Immature natural killer cell (primary cell): Measurements from ENCODE around the gene KCNJ15. TPM values are rescaled to one million over a fixed set of nuclear protein-coding genes. Genes with fewer than 3 reads are reported as not detected.

ENCODE experiments used
- DNase-seq, 3 donors: peaks; one replicate each; pipeline ENCODE4 v3.0.0; 2022; ENCODE audit warnings: mixed read lengths in 1 of 3
- H3K27ac Mint-ChIP-seq, 6 donors: one replicate each; pipeline ENCODE4 v1.8.0; 2020; ENCODE audit warnings: mixed read lengths in 6 of 6, mild to moderate bottlenecking in 5 of 6, inconsistent platforms in 4 of 6, moderate library complexity in 3 of 6
- H3K27me3 Mint-ChIP-seq, 3 donors: one replicate each; pipeline ENCODE4 v1.8.0; 2020 to 2021; ENCODE audit warnings: low read depth in 3 of 3, mild to moderate bottlenecking in 3 of 3, mixed read lengths in 3 of 3, moderate library complexity in 3 of 3, inconsistent platforms in 1 of 3
- H3K36me3 Mint-ChIP-seq, 3 donors: one replicate each; pipeline ENCODE4 v1.8.0; 2020; ENCODE audit warnings: mixed read lengths in 3 of 3, inconsistent platforms in 2 of 3, mild to moderate bottlenecking in 2 of 3
- H3K4me1 Mint-ChIP-seq, 2 donors: one replicate each; pipeline ENCODE4 v1.8.0; 2020; ENCODE audit warnings: inconsistent platforms in 2 of 2, mild to moderate bottlenecking in 2 of 2, mixed read lengths in 2 of 2, moderate library complexity in 1 of 2
- H3K4me3 Mint-ChIP-seq, 5 donors: one replicate each; pipeline ENCODE4 v1.8.0; 2020; ENCODE audit warnings: mild to moderate bottlenecking in 5 of 5, mixed read lengths in 5 of 5, inconsistent platforms in 3 of 5, moderate library complexity in 3 of 5
- H3K9me3 Mint-ChIP-seq, 6 donors: one replicate each; pipeline ENCODE4 v1.8.0; 2020; ENCODE audit warnings: mild to moderate bottlenecking in 6 of 6, mixed read lengths in 6 of 6, inconsistent platforms in 4 of 6, moderate library complexity in 3 of 6
- polyA plus RNA-seq, 3 donors: library from polyadenylated mRNA; unstranded; fragments of 300-500 nt; fragmentation: Illumina TruSeq; gene quantifications; one replicate each; pipeline ENCODE4 v1.2.3, GENCODE V29; 2021

The KCNJ15 gene
- polyA plus RNA-seq, 3 donors from 2014 or later, result not detected

DNA sequence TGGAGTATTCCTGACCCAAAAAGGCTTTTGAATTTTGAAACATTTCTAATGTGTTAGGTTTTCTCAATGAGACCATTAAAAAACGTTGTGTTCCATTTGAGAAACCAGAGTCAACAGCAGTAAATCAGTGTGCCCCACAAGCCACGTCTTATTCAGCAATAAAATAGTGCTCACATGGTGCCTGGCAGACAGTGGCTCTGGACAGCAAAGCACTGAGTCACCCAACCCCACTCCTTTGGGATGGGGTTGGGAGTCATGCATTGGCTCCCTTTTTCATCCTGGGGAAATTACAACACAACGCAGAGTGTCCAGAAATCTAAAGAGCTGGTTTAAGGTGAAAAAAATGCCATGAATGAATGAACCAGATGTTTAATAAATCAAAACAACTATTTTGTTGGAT, 46.5 kb downstream of the KCNJ15 start:
- no peak for DNase-seq
- Mint-ChIP-seq H3K27me3 (peaks cover 0 to 2% (median 0%) of the 10 kb centered on the region in 3 donors), H3K36me3 (no peaks in the 10 kb centered on the region), H3K4me1 (no peaks in the 10 kb centered on the region), H3K27ac (no peak overlapping the region), H3K4me3 (no peak overlapping the region), H3K9me3 (peaks cover 0 to 3% (median 0%) of the 10 kb centered on the region in 6 donors)

DNA sequence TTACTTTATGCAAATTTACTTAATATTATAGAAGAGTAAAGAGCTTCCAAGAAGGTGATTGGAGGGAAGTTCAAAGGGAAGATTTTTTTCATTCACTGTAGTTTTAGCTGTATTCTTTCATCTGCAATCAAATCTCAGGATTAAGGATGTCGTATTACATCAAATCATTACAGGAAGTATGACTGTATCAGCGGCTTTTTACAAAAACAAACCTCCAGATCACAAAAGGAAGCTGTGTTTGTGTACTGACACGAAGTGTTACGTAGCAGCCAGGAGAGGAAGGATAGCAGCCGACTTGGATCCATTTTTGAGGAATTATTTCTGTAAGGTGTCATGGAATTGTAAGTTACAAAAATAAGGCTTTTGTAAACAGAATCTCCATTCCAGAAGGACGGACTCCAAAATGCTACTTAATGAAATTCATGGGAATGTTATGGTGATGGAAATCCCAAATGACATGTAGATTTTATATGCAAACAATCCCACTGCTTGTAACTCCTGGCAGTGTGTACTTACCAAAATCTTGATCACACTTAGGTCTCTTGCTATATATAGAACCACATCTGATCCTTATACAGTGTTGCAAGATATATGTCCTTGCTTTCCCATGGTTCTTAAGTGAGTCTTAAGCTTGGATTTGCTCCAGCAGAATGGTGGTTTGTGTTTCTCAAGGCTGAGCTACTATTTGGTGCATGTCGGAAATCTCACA, 49.8 kb downstream of the KCNJ15 start:
- Mint-ChIP-seq H3K36me3 (no peaks in the 10 kb centered on the region), H3K27me3 (peaks cover 0 to 2% (median 0%) of the 10 kb centered on the region in 3 donors), H3K9me3 (no peaks in the 10 kb centered on the region), H3K4me1 (no peaks in the 10 kb centered on the region), H3K27ac (no peak overlapping the region), H3K4me3 (no peak overlapping the region)
- DNase-seq, result no peak

DNA sequence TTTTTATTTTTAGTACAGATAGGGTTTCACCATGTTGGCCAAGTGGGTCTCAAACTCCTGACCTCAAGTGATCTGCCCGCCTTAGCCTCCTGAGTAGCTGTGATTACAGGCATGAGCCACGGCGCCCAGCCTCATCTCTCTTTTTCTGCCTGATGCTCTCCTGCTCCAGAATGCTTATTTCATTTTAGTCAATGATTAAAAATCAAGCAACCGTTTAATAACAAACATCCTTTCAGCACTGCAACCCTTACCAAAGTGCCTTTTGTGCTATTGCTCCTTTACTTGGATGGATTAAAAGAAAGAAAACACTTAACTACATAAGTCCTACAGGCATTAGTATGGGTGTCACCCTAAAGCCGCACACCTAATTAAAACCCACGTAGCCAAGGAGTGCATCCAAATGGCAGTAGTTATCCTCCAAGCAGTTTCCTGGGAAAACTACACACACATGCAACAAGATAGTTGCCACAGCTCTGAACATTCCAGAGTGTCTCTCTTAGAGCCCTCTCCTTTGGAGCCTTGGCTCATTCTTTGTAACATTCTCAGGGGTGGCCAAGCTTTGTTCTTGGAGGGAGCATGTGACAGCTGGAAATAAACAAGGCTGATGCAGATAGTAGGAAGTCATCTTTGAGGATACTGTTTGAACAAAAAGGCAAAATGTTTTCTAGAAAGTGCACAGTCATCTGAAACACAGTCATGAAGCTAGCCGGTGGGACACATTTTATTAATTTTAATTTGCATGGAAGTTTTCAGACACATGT, 51.2 kb downstream of the KCNJ15 start:
- no peak for DNase-seq
- no peaks in the 10 kb centered on the region for H3K9me3 Mint-ChIP-seq
- H3K36me3 Mint-ChIP-seq, result no peaks in the 10 kb centered on the region
- H3K4me1 Mint-ChIP-seq, result no peaks in the 10 kb centered on the region
- no peaks in the 10 kb centered on the region for H3K27me3 Mint-ChIP-seq
- H3K4me3 Mint-ChIP-seq, result no peak overlapping the region
- H3K27ac Mint-ChIP-seq, result no peak overlapping the region

DNA sequence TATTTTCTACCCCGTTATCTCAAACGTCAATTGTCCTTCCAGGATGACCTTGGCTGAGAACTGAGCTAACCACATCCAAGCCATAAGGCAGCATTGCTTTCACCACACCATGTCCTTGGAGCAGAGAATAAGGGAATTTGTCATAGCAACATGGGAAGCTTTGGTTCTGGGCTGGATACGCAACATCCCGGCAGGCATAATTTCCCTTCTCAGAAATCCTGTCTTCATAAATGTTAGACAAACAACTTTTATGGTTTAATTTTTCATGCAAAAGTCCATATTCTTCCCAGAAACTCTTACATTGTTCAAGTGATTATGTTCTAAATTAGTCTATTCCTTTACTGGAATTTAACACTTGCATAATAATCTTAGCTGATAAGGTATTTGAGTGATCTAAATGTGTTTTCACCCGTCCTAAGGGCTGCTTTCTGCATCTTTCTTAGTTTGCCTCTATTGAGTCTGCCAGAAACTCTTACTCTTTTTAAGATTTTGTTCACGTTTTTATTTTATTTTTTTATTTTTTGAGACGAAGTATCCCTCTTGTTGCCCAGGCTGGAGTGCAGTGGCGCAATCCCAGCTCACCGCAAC, 51.8 kb downstream of the KCNJ15 start:
- Mint-ChIP-seq H3K27me3 (peaks cover 0 to 2% (median 2%) of the 10 kb centered on the region in 3 donors), H3K36me3 (no peaks in the 10 kb centered on the region), H3K4me1 (no peaks in the 10 kb centered on the region), H3K9me3 (no peaks in the 10 kb centered on the region), H3K27ac (no peak overlapping the region), H3K4me3 (no peak overlapping the region)
- DNase-seq, result no peak

DNA sequence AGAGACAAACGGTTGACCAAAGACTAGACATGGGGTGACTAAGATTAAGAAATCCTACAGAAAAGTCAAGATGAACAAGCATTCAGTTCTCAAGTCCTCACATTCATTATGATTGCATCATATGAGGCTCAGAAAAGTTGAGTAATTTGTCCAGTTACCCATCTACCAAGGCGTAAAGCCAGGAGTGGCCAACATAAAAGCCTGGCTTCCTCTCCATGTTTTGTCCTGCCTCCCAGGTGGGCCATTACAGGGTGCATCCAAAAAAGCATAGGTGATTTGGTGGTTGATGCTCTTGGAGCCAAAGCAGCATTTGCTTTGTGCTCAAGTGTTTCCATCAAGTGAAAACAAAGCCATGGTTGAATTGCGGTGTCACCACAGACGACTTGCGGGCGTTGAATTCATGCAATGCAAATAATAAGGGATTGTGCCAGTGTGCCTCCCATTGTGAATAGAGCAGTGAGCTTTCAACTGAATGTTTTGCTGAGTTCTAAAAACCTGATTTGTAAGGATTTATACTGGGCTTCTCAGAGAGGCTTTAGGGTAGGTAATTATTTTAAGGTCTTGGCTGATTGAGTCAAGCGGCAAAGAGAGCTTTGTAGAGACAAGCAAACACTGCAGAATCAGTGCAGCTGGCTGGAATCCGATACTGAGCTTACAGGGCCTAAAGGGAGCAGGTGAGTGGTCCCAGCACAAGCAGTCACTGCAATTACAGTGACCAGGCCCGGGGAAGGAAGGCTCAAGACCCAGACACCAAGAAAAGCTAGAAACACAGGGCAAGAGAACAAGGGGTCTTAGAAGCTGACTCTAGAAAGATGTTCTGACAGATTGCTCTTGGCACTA, 54.1 kb downstream of the KCNJ15 start:
- Mint-ChIP-seq H3K4me3 (no peak overlapping the region), H3K9me3 (no peaks in the 10 kb centered on the region), H3K27me3 (peaks cover 2 to 8% (median 3%) of the 10 kb centered on the region in 3 donors), H3K36me3 (no peaks in the 10 kb centered on the region), H3K27ac (no peak overlapping the region), H3K4me1 (no peaks in the 10 kb centered on the region)
- DNase-seq, result no peak

DNA sequence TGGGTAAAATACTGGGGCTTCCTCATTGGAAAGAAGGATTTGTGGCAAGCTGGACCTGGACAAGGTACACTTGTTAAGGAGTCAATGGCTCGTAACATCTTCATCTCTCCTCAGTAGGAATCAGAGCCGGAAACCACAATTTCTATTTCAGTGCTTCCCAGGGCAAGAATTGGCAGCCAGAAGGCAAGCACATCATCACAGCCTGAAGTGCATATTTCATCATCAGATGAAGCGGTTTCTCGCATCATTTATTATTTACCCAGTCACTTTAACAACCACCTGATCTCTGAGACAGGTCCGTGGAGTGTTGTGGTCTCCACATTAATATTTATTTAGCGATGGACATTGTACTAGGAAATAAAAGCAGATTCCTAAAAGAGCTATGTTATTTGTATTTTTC, 55.0 kb downstream of the KCNJ15 start:
- DNase-seq, result no peak
- no peaks in the 10 kb centered on the region for H3K4me1 Mint-ChIP-seq
- no peak overlapping the region for H3K27ac Mint-ChIP-seq
- H3K27me3 Mint-ChIP-seq, result peaks cover 3 to 8% (median 4%) of the 10 kb centered on the region in 3 donors
- no peak overlapping the region for H3K4me3 Mint-ChIP-seq
- H3K36me3 Mint-ChIP-seq, result no peaks in the 10 kb centered on the region
- H3K9me3 Mint-ChIP-seq, result no peaks in the 10 kb centered on the region

- no peaks in the 10 kb centered on the region for H3K4me1 Mint-ChIP-seq
- no peaks in the 10 kb centered on the region for H3K9me3 Mint-ChIP-seq
- H3K4me3 Mint-ChIP-seq, result no peak overlapping the region
- H3K27ac Mint-ChIP-seq, result no peak overlapping the region
- DNase-seq, result no peak
- H3K27me3 Mint-ChIP-seq, result peaks cover 3 to 8% (median 4%) of the 10 kb centered on the region in 3 donors
- no peaks in the 10 kb centered on the region for H3K36me3 Mint-ChIP-seq
Observed at GRCh38 chr21:38312822-38313221, 56.0 kb downstream of the KCNJ15 start.

GRCh38 chr21:38314558-38314957, 57.8 kb downstream of the KCNJ15 start:
- H3K9me3 Mint-ChIP-seq, result no peaks in the 10 kb centered on the region
- no peak overlapping the region for H3K4me3 Mint-ChIP-seq
- no peak for DNase-seq
- H3K4me1 Mint-ChIP-seq, result no peaks in the 10 kb centered on the region
- no peaks in the 10 kb centered on the region for H3K36me3 Mint-ChIP-seq
- no peak overlapping the region for H3K27ac Mint-ChIP-seq
- peaks cover 4 to 8% (median 5%) of the 10 kb centered on the region in 3 donors for H3K27me3 Mint-ChIP-seq

DNA sequence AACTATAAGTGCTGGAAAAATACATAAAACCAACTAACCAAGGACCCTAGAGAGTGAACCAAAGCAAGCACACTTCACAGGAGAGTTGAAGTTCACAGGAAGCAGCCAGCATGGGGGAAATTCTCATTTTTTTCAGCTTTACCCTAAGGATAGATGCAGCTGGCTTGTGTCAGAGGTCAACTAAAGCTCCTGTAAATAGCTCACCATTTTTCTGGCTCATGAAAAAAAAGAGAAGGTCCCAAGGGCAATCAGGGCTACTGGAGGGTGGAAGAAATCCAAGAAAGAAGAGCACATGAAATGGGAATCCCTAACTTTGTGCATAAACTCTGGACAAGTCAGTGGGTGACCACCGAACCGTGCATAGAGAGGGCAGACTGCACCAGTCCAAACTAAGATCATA, 58.3 kb downstream of the KCNJ15 start:
- Mint-ChIP-seq H3K36me3 (no peaks in the 10 kb centered on the region), H3K27ac (no peak overlapping the region), H3K4me3 (no peak overlapping the region)

GRCh38 chr21:38319781-38320180, 63.0 kb downstream of the KCNJ15 start:
- H3K4me1 Mint-ChIP-seq, result no peaks in the 10 kb centered on the region
- no peak overlapping the region for H3K27ac Mint-ChIP-seq
- no peaks in the 10 kb centered on the region for H3K9me3 Mint-ChIP-seq
- H3K4me3 Mint-ChIP-seq, result no peak overlapping the region
- DNase-seq, result no peak
- no peaks in the 10 kb centered on the region for H3K36me3 Mint-ChIP-seq
- peaks cover 6 to 10% (median 7%) of the 10 kb centered on the region in 3 donors for H3K27me3 Mint-ChIP-seq

More for the DNA sequence above, 58.3 kb downstream of the KCNJ15 start:
- H3K9me3 Mint-ChIP-seq, result no peaks in the 10 kb centered on the region
- H3K27me3 Mint-ChIP-seq, result peaks cover 4 to 8% (median 5%) of the 10 kb centered on the region in 3 donors
- no peak for DNase-seq
- H3K4me1 Mint-ChIP-seq, result no peaks in the 10 kb centered on the region

- Mint-ChIP-seq H3K9me3 (no peaks in the 10 kb centered on the region), H3K4me3 (no peak overlapping the region), H3K4me1 (no peaks in the 10 kb centered on the region), H3K36me3 (no peaks in the 10 kb centered on the region), H3K27ac (no peak overlapping the region), H3K27me3 (peaks cover 5 to 13% (median 7%) of the 10 kb centered on the region in 3 donors)
- DNase-seq, result no peak
Observed at GRCh38 chr21:38321568-38321967, 64.8 kb downstream of the KCNJ15 start.

GRCh38 chr21:38322311-38322950, 65.6 kb downstream of the KCNJ15 start:
- Mint-ChIP-seq H3K9me3 (no peaks in the 10 kb centered on the region), H3K36me3 (no peaks in the 10 kb centered on the region), H3K4me1 (no peaks in the 10 kb centered on the region), H3K4me3 (no peak overlapping the region), H3K27me3 (peaks cover 5 to 13% (median 7%) of the 10 kb centered on the region in 3 donors), H3K27ac (no peak overlapping the region)
- no peak for DNase-seq
